ENCODE data around the gene SPTSSB.

The SPTSSB gene

GRCh38 chr3:161350916-161351315, 20.4 kb downstream of the SPTSSB start:
- no peak for TF ChIP-seq CTCF (IDR thresholded peaks at IDR 0.05; ENCODE audit: low read length, missing control alignments)
- DNase-seq (ENCODE audit: low read depth) = no peak
- H3K4me3 ChIP-seq (replicated peaks; ENCODE audit: low read depth, low read length) = no peak overlapping the region

- no peak for TF ChIP-seq CTCF (IDR thresholded peaks at IDR 0.05; ENCODE audit: low read length, missing control alignments)
- no peak overlapping the region for H3K4me3 ChIP-seq (replicated peaks; ENCODE audit: low read depth, low read length)
- peak; percentile 84 for DNase-seq (ENCODE audit: low read depth)
Measured at GRCh38 chr3:161349529-161350312, 21.6 kb downstream of the SPTSSB start.

GRCh38 chr3:161348796-161349400, 22.4 kb downstream of the SPTSSB start:
- H3K4me3 ChIP-seq (replicated peaks; ENCODE audit: low read depth, low read length) = no peak overlapping the region
- TF ChIP-seq CTCF (IDR thresholded peaks at IDR 0.05; ENCODE audit: low read length, missing control alignments) = no peak
- no peak for DNase-seq (ENCODE audit: low read depth)

- TF ChIP-seq CTCF (IDR thresholded peaks at IDR 0.05; ENCODE audit: low read length, missing control alignments) = no peak
- no peak for DNase-seq (ENCODE audit: low read depth)
- no peak overlapping the region for H3K4me3 ChIP-seq (replicated peaks; ENCODE audit: low read depth, low read length)
Measured at GRCh38 chr3:161347726-161348125, 23.6 kb downstream of the SPTSSB start.

GRCh38 chr3:161345023-161345422, 26.3 kb downstream of the SPTSSB start:
- no peak overlapping the region for H3K4me3 ChIP-seq (replicated peaks; ENCODE audit: low read depth, low read length)
- no peak for DNase-seq (ENCODE audit: low read depth)
- no peak for TF ChIP-seq CTCF (IDR thresholded peaks at IDR 0.05; ENCODE audit: low read length, missing control alignments)

- H3K4me3 ChIP-seq (replicated peaks; ENCODE audit: low read depth, low read length) = no peak overlapping the region
- TF ChIP-seq CTCF (IDR thresholded peaks at IDR 0.05; ENCODE audit: low read length, missing control alignments) = no peak
- DNase-seq (ENCODE audit: low read depth) = no peak
Measured at GRCh38 chr3:161343986-161344385, 27.3 kb downstream of the SPTSSB start.
